ENCODE data around the gene VPS33B.
A peak's percentile ranks its signal among the peaks of the same experiment; 100 is the strongest.

Gene VPS33B

DNA sequence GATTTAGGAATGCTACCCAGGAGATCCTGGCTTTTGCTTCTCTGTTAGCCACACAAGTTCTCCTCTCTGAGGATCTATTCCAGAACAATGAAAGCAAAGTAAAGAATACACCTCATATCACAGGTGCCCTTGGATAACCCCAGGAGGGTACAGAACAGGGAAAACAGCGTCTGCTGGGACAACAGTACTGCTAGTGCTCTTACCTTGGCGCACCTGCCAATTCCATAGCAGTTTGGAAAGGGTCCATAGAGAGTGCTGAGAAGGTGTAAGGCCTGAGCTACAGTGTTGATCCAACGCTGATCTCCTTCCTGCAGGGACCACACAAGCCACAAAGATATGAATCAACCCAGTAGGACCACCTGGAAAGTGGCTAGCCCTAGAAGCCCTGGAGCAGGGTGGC is 15.1 kb downstream of the VPS33B start:
- H3K4me3 ChIP-seq (ENCODE audit: low read depth, low read length) = no peak overlapping the region
- TF ChIP-seq, protein P1, sequence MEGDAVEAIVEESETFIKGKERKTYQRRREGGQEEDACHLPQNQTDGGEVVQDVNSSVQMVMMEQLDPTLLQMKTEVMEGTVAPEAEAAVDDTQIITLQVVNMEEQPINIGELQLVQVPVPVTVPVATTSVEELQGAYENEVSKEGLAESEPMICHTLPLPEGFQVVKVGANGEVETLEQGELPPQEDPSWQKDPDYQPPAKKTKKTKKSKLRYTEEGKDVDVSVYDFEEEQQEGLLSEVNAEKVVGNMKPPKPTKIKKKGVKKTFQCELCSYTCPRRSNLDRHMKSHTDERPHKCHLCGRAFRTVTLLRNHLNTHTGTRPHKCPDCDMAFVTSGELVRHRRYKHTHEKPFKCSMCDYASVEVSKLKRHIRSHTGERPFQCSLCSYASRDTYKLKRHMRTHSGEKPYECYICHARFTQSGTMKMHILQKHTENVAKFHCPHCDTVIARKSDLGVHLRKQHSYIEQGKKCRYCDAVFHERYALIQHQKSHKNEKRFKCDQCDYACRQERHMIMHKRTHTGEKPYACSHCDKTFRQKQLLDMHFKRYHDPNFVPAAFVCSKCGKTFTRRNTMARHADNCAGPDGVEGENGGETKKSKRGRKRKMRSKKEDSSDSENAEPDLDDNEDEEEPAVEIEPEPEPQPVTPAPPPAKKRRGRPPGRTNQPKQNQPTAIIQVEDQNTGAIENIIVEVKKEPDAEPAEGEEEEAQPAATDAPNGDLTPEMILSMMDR (IDR thresholded peaks at IDR 0.05; ENCODE audit: low read depth, low read length) = no peak

DNA sequence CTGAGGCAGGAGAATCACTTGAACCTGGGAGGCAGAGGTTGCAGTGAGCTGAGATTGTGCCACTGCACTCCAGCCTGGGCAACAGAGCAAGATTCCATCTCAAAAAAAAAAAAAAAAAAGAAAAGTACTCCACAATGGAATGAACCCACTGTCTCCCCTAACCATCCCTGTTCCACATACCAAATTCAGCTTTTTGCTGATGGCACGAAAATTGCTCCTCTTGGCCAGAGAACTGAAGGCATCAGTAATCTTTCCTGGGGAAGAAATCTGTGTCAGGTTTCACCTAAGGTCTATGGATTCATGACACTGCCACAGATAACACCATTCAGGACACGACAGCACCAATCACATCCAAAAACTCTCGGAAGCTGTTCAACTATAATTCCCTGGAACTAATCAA is 21.2 kb downstream of the VPS33B start:
- TF ChIP-seq, protein P1 (IDR thresholded peaks at IDR 0.05; ENCODE audit: low read depth, low read length) = no peak
- no peak overlapping the region for H3K4me3 ChIP-seq (ENCODE audit: low read depth, low read length)

DNA sequence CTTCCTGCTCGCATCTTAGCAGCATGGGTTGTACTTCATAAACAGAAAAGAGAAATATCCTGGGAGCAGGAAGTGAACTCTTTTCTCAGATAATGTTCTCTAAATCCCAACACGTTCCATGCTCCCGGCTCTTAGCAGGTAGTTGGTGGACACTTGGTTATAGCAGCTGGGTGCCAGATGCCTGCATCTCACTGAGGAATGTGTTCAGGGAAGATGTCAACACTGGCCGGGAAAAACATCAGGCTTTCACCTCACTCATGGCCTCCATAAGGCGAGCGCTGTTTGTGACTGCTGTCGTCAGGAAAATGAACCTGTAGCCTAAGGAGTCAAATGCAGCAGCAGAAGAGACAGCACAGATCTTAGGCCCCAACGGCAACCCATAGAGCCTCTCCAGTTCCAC is 23.7 kb downstream of the VPS33B start:
- TF ChIP-seq, protein P1 (IDR thresholded peaks at IDR 0.05; ENCODE audit: low read depth, low read length) = no peak
- H3K4me3 ChIP-seq (ENCODE audit: low read depth, low read length) = no peak overlapping the region

DNA sequence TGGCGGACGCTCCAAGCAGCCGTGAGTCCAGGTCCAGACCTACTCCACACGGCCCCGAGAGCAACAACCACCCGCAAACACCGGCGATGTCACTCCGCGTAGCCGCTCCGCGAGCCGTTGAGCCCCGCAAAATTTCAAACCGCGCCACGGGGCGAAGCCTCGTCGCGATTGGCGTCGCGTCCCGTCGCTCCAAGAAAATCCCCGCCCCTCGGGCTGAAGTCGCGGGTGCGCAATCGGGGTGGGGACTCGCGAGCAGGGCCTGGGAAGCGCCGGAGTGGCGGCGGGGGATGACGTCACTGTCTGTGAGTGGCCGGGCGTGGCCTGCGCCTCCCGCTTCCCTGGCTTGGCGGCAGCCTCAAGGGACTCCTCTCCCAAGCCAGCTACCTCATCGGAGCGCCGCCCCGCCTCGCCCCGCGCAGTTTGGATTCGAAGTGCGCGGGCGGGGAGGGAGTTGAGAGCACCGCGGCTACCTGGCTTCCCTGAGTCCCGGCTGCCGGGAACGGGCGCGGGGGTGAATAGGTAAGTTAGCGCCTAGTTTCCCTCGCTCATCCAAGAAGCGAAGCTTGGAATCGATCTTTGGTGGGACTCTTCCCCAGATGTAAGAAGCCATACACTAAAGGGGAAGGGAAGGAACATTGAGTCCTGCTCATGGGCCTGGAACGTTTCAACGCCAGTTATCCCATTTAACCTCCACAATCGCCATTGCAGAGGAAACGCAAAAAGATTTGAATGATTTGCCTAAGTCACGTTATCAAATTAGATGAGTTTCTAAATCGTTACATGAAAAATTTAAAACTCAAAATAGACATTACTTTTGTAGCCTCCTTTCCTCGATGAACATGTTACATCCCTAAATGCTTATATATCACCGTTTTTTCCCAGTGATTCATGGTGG is 27.7 kb downstream of the VPS33B start, which contains the start of gene PRC1:
Gene PRC1 (minus strand): TSS at position 119 of the 895 bp plus-strand sequence. CDS start 118 bp downstream, at position 1.
- peak within 1 kb of the TSS; percentile 94 for H3K4me3 ChIP-seq (ENCODE audit: low read depth, low read length)

DNA sequence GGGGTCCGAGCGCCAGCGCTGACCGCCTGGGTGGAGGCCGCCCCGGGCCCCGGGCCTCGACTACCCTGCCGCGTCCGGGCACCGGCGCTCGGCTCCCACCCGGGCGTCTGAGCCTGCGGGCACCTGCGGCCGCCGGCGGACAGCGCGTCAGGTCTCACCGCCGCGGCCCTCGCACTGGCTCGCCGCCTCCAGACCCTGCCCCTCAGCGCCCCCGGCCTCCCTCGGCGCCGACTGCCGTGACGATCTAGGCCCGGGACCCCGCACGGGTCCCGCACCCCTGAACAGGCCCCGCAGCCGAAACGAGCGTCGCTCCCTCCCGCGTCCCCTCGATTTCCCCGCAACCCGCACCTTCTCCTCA is 28.4 kb downstream of the VPS33B start:
- peak overlapping the region; percentile 94 for H3K4me3 ChIP-seq (ENCODE audit: low read depth, low read length)
- TF ChIP-seq, protein P1 (IDR thresholded peaks at IDR 0.05; ENCODE audit: low read depth, low read length) = no peak

More for the DNA sequence above, 27.7 kb downstream of the VPS33B start, which contains the start of gene PRC1:
- TF ChIP-seq, protein P1 (IDR thresholded peaks at IDR 0.05; ENCODE audit: low read depth, low read length) = no peak

DNA sequence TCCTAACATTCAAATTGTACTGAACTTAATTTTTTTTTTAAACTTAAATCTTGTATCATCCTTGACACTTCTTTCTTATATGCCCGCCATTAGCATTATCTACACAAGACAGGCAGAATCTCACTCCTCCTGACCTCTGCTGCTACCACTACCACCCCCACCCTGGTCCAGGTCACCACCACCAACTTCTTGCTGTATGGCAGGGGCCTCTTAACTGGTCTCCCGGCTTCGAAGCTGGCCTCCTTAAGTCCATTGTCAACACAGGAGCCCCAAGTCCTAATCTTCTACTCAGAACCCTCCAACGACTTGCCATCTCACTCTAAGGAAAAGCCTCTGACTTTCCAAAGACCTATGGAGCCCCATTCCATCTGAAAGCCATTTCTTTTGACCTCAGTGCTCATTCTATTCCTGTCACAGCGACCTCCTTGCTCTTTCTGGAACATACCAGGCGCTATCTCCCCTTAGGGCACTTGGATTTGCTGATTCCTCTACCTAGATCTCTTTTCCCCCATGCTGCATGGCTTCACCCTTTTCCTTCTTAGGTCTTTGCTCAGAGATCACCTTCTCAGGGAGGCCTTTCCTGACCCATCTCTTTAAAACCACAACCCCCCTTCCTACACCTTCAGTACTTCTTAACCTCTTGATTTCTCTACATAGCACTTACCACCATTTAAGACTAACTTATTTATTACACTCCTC is 30.7 kb downstream of the VPS33B start:
- no peak overlapping the region for H3K4me3 ChIP-seq (ENCODE audit: low read depth, low read length)
- TF ChIP-seq, protein P1 (IDR thresholded peaks at IDR 0.05; ENCODE audit: low read depth, low read length) = no peak

DNA sequence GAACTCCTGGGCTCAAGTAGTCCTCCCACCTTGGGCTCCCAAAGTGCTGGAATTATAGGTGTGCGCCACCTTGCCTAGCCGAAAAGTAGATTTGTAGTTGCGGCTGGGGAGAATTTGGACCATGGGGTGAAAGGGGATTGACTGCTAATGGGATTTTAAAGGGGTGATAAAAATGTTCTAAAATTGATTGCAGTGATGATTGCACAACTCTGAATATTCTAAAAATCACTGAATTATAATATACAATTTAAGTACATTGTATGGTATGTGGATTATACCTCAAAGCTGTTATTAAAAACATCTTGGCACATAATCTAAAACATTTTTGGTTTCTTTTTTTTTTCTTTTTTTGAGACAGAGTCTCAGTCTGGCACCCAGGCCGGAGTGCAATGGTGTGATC is 31.9 kb downstream of the VPS33B start:
- H3K4me3 ChIP-seq (ENCODE audit: low read depth, low read length) = no peak overlapping the region
- TF ChIP-seq, protein P1 (IDR thresholded peaks at IDR 0.05; ENCODE audit: low read depth, low read length) = no peak

Measured in WI38 (cell line).